ES-I3 (cell line): ENCODE data around the gene SLCO4A1.

Experiments
- H3K36me3 ChIP-seq: 2 replicates; pipeline ENCODE4 v1.6.1; 2013; ENCODE audit warnings: mild to moderate bottlenecking, low read length, control low read depth, moderate library complexity; ENCODE audit not compliant: insufficient read depth
- H3K4me1 ChIP-seq: 2 replicates; pipeline ENCODE4 v1.6.1; 2013; ENCODE audit warnings: mild to moderate bottlenecking, control low read depth, low read length; ENCODE audit not compliant: insufficient read depth
- H3K9ac ChIP-seq: 2 replicates; pipeline ENCODE4 v1.6.1; 2013; ENCODE audit warnings: low read depth, mild to moderate bottlenecking, low read length, moderate library complexity
- H3K9me3 ChIP-seq: 2 replicates; pipeline ENCODE4 v1.6.1; 2013; ENCODE audit warnings: mild to moderate bottlenecking, low read length, moderate library complexity; ENCODE audit not compliant: control insufficient read depth, insufficient read depth

Gene SLCO4A1

GRCh38 chr20:62708591-62709536 lies 66.6 kb downstream of the SLCO4A1 start, which contains the start of gene NTSR1:
NTSR1 (plus strand) TSS chr20:62708836; CDS start chr20:62709208, 372 bp downstream.
- H3K9me3 ChIP-seq = no peaks in the 10 kb centered on the region
- no peaks in the 10 kb centered on the region for H3K36me3 ChIP-seq
- H3K4me1 ChIP-seq = no peaks in the 10 kb centered on the region; the same call in 1 of the 2 replicates
- peak within 1 kb of the TSS; percentile 61 for H3K9ac ChIP-seq

- Histone ChIP-seq H3K9me3 (no peaks in the 10 kb centered on the region), H3K36me3 (no peaks in the 10 kb centered on the region), H3K9ac (no peak overlapping the region), H3K4me1 (no peaks in the 10 kb centered on the region; the same call in 1 of the 2 replicates)
Measured at GRCh38 chr20:62709537-62709905, 67.2 kb downstream of the SLCO4A1 start.

- no peak overlapping the region for H3K9ac ChIP-seq
- no peaks in the 10 kb centered on the region for H3K9me3 ChIP-seq
- no peaks in the 10 kb centered on the region; the same call in 1 of the 2 replicates for H3K4me1 ChIP-seq
- H3K36me3 ChIP-seq = no peaks in the 10 kb centered on the region
Measured at GRCh38 chr20:62710221-62710885, 68.0 kb downstream of the SLCO4A1 start.

- Histone ChIP-seq H3K9me3 (no peaks in the 10 kb centered on the region), H3K9ac (no peak overlapping the region), H3K4me1 (no peaks in the 10 kb centered on the region; the same call in 1 of the 2 replicates), H3K36me3 (no peaks in the 10 kb centered on the region)
Measured at GRCh38 chr20:62710886-62711702, 68.8 kb downstream of the SLCO4A1 start.

- H3K9me3 ChIP-seq = no peaks in the 10 kb centered on the region
- H3K36me3 ChIP-seq = no peaks in the 10 kb centered on the region
- no peaks in the 10 kb centered on the region; the same call in 1 of the 2 replicates for H3K4me1 ChIP-seq
- H3K9ac ChIP-seq = no peak overlapping the region
Measured at GRCh38 chr20:62711703-62712101, 69.4 kb downstream of the SLCO4A1 start.

DNA sequence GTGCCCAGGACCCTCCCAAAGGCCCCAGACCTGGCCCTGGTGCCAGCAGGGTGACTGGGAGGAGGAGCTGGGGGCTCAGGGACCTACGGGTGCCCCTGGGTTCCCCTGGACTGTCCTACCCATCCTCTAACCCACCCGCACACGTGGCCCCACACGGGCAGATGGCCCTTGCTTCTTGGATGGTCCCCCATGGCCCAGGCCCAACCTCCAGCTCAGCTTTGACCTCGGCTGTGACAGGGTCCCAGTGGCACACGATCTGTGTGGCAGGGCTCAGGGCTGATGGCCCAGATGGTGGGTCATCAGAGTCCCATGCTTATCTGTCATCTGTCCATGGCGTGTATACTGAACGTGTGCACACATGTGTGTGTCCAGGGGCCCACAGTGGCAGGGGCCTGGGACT lies 70.3 kb downstream of the SLCO4A1 start:
- Histone ChIP-seq H3K9ac (no peak overlapping the region), H3K9me3 (no peaks in the 10 kb centered on the region), H3K36me3 (no peaks in the 10 kb centered on the region)

GRCh38 chr20:62714006-62714405 lies 71.7 kb downstream of the SLCO4A1 start:
- Histone ChIP-seq H3K36me3 (no peaks in the 10 kb centered on the region), H3K4me1 (no peaks in the 10 kb centered on the region; the same call in 1 of the 2 replicates), H3K9me3 (no peaks in the 10 kb centered on the region), H3K9ac (no peak overlapping the region)

More for the DNA sequence above, 70.3 kb downstream of the SLCO4A1 start:
- H3K4me1 ChIP-seq = no peaks in the 10 kb centered on the region; the same call in 1 of the 2 replicates

DNA sequence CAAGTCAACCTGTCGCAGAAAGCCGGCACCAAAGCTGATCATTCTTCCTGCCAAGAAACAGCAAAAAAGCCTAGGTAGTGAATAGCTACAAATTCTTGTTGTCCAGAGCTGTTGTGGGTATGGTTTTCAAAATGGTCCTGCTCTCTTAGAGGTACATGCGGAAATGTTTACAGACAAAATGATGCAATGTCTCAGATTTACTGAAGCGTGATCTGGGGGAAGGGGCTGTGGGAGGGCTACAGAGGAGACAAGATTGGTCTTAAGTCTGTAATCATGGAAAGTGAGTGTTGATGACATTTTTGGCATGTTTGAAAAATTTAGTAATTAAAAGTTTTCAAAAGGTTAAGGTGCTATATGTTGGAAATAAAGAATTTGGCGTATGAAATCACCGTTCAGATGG lies 72.5 kb downstream of the SLCO4A1 start:
- H3K9me3 ChIP-seq = no peaks in the 10 kb centered on the region; the same call in 1 of the 2 replicates
- H3K4me1 ChIP-seq = no peaks in the 10 kb centered on the region
- no peaks in the 10 kb centered on the region for H3K36me3 ChIP-seq
- H3K9ac ChIP-seq = no peak overlapping the region

- H3K9ac ChIP-seq = no peak overlapping the region
- no peaks in the 10 kb centered on the region for H3K4me1 ChIP-seq
- no peaks in the 10 kb centered on the region; the same call in 1 of the 2 replicates for H3K9me3 ChIP-seq
- no peaks in the 10 kb centered on the region for H3K36me3 ChIP-seq
Measured at GRCh38 chr20:62715201-62715600, 72.9 kb downstream of the SLCO4A1 start.

DNA sequence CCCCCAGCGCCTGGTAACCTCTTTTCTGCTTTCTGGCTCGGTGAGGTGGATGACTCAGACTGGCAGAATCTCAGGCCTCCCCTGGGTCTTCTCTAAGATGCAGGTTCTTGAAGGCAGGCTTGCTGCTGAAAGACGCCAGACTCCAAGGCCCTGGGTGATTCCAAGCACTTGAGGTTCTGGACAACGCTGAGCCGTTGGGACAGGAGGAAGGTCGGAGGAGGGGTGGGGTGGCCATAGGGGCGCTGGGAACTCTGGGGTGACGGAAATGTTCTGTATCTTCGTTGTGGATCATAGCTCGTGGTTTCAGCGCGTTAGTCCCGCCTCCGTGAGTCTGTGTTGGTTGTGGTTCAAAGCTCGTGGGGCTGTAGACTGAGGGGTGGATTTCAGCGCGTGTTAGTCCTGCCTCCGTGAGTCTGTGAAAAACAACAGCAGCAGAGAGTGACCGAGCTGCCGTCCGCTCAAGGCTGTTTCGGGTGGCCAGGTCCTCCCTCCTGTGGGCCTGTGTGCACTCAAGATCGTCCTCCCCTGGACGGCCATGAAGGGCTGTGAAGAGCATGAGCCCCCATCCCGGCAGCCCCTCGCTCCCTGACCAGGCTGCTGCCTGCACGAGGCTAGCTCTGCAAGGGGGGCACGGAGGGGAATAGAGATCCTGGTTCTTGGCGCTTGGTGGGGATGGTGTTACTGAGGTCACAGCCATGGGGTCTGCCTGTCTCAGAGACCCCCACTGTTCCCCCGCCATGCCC lies 74.1 kb downstream of the SLCO4A1 start:
- no peaks in the 10 kb centered on the region for H3K4me1 ChIP-seq
- no peak overlapping the region for H3K9ac ChIP-seq
- no peaks in the 10 kb centered on the region for H3K36me3 ChIP-seq
- H3K9me3 ChIP-seq = peaks cover 2% of the 10 kb centered on the region

GRCh38 chr20:62716941-62717310 lies 74.6 kb downstream of the SLCO4A1 start:
- peaks cover 2% of the 10 kb centered on the region for H3K9me3 ChIP-seq
- no peaks in the 10 kb centered on the region for H3K36me3 ChIP-seq
- no peaks in the 10 kb centered on the region for H3K4me1 ChIP-seq
- no peak overlapping the region for H3K9ac ChIP-seq

GRCh38 chr20:62717933-62718332 lies 75.6 kb downstream of the SLCO4A1 start:
- no peaks in the 10 kb centered on the region for H3K4me1 ChIP-seq
- H3K36me3 ChIP-seq = no peaks in the 10 kb centered on the region
- H3K9ac ChIP-seq = no peak overlapping the region

GRCh38 chr20:62718546-62718945 lies 76.2 kb downstream of the SLCO4A1 start:
- Histone ChIP-seq H3K36me3 (no peaks in the 10 kb centered on the region), H3K4me1 (no peaks in the 10 kb centered on the region), H3K9ac (no peak overlapping the region), H3K9me3 (peaks cover 2% of the 10 kb centered on the region)

More at GRCh38 chr20:62717933-62718332, 75.6 kb downstream of the SLCO4A1 start:
- peaks cover 2% of the 10 kb centered on the region for H3K9me3 ChIP-seq
